ENCODE data around the gene EPHB1. TPM values are rescaled to one million over a fixed set of nuclear protein-coding genes. Genes with fewer than 3 reads are reported as not detected.

The EPHB1 gene
- polyA plus RNA-seq, 1 of the 3 experiments (the other 2 are of a cell fraction) = 1.2 TPM

GRCh38 chr3:134910026-134910425, 115.0 kb downstream of the EPHB1 start:
- H3K4me1 ChIP-seq (ENCODE audit: control insufficient read depth in 1 of 2, insufficient read depth in 2 of 2, low read depth in 1 of 2, low read length in 1 of 2) = no peaks in the 10 kb centered on the region
- no peaks in the 10 kb centered on the region for H3K79me2 ChIP-seq (ENCODE audit: insufficient read depth)
- H3K9me3 ChIP-seq = no peaks in the 10 kb centered on the region
- TF ChIP-seq TAF1 (IDR thresholded peaks at IDR 0.05; ENCODE audit: borderline replicate concordance, low read depth, low read length) (no peak), CTCF (IDR thresholded peaks at IDR 0.05) (no peak), FOXJ3 (CRISPR knock-in tag; IDR thresholded peaks at IDR 0.05) (no peak), USF2 (IDR thresholded peaks at IDR 0.05; ENCODE audit: borderline replicate concordance, low read depth, low read length) (no peak), JUND (IDR thresholded peaks at IDR 0.05) (no peak), TCF12 (IDR thresholded peaks at IDR 0.05) (no peak), ZBTB33 (IDR thresholded peaks at IDR 0.05; ENCODE audit: borderline replicate concordance, low read depth) (no peak), GATA2 (CRISPR knock-in tag; IDR thresholded peaks at IDR 0.05) (no peak), RCOR1 (IDR thresholded peaks at IDR 0.05; ENCODE audit: low read length) (no peak), EP300 (IDR thresholded peaks at IDR 0.05; ENCODE audit: borderline replicate concordance in 1 of 2, low read depth in 1 of 2, low read length in 1 of 2) (no peak), MEF2A (IDR thresholded peaks at IDR 0.05; ENCODE audit: borderline replicate concordance, low read depth) (no peak)
- CTCF ChIA-PET = no interaction called here
- DNase-seq = no peak
- no peak overlapping the region for H3K27ac ChIP-seq (ENCODE audit: low read depth in 2 of 2, low read length in 1 of 2)
- H3K27me3 ChIP-seq (ENCODE audit: insufficient read depth) = no peaks in the 10 kb centered on the region
- no peaks in the 10 kb centered on the region for H3K9me2 ChIP-seq
- H3K4me3 ChIP-seq (ENCODE audit: low read depth in 2 of 2, low read length in 1 of 2) = no peak overlapping the region
- H3K4me2 ChIP-seq = no peak overlapping the region
- no peak overlapping the region for H3K9ac ChIP-seq
- WGBS (ENCODE audit: low lambda C conversion rate) = 36% methylated on average over 2 of the region's 2 CpGs
- no peaks in the 10 kb centered on the region for H3K36me3 ChIP-seq (replicated peaks in 1 of 2; ENCODE audit: control insufficient read depth in 1 of 2, insufficient read depth in 2 of 2, low read length in 1 of 2)
- H2AFZ ChIP-seq (ENCODE audit: low read depth) = no peak overlapping the region
- POLR2A ChIA-PET = no interaction called here
- no peaks in the 10 kb centered on the region for H3F3A ChIP-seq (replicated peaks; ENCODE audit: insufficient read depth)
- H4K20me1 ChIP-seq (ENCODE audit: insufficient read depth) = no peaks in the 10 kb centered on the region
